HTERT RPE-1 (cell line): ENCODE data around the gene GJB3.
"Not testable (repeated sequence)": the region's sequence is repeated elsewhere in the genome, so short reads cannot be mapped to it uniquely, and the experiment has no call there.

Experiments used
- in situ Hi-C: fragments of 300-500 bp; cut with MboI; formaldehyde crosslinking; loops from 4 replicates; pipeline ENCODE4 v1.14.3; 2020; ENCODE audit warnings: low sequenced_read_pairs

GJB3 gene

DNA sequence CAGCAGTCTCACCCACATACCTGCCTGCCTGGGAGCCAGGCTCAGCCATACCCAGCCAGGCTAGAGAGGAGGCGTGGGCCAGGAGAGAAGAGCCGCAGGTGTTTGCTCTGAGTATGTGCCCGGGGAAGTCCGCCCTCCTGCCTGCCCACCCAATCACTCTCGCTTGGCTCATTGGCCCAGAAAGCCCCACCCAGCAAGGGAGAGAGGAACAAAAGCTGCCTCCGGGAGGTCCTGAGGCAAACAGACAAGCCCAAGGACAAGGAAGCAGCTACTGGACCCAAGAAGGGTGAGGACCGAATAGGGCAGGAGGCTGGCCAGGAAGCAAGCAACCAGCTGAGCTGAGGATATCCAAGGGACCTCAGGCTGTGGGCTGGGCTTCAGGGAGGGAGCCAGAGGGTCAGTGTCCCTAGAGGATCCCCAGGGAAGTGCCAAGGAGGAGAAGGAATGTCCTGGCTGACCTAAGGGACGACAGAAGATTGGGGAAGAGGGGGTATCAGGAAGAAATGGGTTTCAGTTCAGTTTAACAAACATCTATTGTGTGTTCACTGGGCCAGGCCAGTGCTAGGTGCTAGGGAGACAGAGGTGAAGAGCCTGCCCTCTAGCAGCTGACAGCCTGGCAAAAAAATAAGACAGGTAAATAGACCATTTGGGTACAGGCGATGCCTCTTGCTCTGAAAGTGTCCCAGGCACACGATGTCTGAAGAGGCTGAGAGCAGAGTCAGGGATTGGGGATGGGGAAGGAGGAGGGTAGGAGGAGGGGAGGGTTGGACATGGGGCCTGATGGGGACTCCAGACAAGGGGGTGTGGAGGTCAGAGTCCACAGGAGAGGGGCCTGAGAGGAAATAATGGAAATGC, 21.3 kb upstream of the GJB3 start, which contains the start of gene GJB4:
Gene GJB4 (plus strand): TSS at position 238 of the 855 bp plus-strand sequence. CDS start 1,515 bp downstream, outside the sequence.
- in situ Hi-C loops, result no loop called here

DNA sequence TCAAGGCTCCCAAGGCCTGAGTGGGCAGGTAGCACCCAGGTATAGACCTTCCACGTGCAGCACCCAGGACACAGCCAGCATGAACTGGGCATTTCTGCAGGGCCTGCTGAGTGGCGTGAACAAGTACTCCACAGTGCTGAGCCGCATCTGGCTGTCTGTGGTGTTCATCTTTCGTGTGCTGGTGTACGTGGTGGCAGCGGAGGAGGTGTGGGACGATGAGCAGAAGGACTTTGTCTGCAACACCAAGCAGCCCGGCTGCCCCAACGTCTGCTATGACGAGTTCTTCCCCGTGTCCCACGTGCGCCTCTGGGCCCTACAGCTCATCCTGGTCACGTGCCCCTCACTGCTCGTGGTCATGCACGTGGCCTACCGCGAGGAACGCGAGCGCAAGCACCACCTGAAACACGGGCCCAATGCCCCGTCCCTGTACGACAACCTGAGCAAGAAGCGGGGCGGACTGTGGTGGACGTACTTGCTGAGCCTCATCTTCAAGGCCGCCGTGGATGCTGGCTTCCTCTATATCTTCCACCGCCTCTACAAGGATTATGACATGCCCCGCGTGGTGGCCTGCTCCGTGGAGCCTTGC, 19.7 kb upstream of the GJB3 start:
- in situ Hi-C loops, result no loop called here

DNA sequence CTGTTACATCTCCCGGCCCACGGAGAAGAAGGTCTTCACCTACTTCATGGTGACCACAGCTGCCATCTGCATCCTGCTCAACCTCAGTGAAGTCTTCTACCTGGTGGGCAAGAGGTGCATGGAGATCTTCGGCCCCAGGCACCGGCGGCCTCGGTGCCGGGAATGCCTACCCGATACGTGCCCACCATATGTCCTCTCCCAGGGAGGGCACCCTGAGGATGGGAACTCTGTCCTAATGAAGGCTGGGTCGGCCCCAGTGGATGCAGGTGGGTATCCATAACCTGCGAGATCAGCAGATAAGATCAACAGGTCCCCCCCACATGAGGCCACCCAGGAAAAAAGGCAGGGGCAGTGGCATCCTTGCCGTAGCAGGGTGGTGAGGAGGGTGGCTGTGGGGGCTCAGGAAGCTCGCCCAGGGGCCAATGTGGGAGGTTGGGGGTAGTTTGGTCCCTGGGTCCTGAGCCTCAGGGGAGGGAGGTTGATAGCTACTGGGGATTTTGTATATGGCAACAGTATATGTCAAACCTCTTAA, 19.2 kb upstream of the GJB3 start:
- in situ Hi-C loops, result no loop called here

DNA sequence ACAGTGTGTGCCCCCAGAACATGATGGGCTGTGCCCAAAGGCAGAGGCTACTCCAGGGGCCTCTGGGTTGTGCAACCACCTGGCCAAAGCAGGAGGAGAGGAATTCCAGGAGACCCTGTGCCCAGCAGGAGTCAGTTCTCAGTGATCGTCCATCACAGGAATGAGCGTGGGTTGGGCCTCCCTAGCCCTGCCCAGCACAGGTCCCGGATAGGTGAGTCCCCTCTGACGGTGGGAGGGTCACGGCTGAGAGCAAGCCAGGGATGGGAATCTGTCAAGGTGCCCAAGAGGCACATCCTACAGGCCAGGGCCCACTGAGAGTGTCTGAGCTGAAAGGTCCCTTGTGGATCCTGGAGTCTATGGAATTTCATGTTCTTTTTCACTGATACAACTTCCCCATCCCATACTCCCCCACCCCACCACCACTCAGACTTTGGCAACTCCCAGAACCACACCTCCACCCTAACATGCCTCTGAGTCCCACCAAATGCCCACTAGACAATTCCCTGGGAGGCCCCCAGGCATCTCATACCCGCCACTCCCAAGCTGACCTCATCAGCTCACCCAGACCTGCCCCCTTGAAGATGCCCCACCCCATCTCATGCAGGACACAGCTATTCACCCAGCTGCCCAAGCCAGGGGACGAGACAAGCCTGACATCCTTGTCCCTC, 18.4 kb upstream of the GJB3 start:
- in situ Hi-C loops, result no loop called here

DNA sequence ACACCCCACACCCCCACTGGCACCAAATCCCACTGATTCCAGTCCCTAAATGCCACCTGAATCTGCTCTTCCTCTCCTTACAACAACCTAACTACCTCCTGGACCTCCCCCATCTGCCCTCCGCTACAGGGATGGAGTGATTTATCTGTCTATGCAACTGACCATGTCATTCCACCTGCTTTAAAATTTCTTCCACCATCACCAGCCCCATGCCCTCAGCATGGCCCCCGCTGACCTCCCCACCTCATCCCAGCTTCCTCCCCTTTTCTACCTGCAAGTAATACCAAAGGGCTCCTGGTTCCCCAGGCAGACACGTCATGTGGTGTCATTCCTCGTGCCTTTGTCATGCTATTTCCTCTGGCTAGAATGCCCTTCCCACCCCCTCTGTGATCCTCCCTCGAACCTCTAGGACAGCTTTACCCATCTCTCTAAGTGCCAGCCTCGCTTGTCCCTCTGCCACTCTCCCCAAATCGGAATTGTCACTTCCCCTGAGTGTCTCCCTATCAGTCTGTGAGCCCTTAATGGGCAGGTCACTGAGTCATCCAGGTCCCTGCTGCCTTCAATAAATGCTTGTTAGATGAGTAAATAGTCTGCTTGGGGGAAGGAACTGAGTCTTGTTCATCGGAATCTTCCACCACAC, 17.8 kb upstream of the GJB3 start:
- in situ Hi-C loops, result no loop called here

DNA sequence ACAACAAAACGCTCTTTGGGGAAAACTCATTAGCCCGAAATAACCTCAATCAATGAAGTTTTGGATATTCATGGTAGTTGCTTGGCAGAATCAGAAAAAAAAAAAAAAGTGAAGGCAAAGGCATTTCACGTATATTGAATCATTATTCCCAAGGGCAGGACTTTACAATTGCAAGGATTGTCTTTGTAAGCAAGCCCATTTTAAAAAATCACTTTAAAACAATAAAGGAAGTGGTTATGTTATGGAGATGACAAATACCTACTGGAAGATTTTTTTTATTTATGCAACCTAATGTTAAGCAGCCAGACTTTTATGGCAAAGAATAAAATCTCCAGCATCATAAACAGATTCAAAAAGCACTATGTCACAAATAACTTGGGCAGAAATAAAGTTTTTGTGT, 12.2 kb upstream of the GJB3 start:
- in situ Hi-C loops, result no loop called here

DNA sequence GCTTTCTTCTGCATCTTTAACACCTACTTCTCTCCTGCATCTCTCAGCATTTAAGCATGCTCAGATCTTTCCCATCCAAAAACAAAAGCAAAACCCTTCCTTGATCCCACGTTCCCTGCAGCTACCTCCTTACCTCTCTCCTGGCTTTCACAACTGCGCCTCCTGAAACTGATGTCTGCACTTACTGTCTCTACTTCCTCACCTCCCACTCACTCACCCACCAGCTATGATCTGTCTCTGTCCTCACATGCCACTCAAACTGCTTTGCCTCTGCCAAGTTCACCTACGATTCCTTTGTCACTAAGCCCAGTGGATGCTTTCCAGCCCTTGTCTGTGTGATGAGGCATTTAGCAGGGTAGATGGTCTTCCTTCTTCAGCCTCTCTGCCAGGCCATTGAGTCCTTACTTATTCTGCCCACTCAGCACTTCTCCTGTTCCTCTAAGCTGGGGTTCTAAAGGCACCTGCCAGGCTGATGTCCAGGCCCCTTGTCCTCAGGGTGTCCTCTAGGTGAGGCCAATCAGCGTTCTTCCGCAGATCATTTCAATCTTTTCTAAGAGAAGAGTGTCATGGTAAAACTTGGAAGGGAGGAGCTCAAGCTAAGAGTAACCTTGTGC, 10.0 kb upstream of the GJB3 start:
- in situ Hi-C loops, result no loop called here

DNA sequence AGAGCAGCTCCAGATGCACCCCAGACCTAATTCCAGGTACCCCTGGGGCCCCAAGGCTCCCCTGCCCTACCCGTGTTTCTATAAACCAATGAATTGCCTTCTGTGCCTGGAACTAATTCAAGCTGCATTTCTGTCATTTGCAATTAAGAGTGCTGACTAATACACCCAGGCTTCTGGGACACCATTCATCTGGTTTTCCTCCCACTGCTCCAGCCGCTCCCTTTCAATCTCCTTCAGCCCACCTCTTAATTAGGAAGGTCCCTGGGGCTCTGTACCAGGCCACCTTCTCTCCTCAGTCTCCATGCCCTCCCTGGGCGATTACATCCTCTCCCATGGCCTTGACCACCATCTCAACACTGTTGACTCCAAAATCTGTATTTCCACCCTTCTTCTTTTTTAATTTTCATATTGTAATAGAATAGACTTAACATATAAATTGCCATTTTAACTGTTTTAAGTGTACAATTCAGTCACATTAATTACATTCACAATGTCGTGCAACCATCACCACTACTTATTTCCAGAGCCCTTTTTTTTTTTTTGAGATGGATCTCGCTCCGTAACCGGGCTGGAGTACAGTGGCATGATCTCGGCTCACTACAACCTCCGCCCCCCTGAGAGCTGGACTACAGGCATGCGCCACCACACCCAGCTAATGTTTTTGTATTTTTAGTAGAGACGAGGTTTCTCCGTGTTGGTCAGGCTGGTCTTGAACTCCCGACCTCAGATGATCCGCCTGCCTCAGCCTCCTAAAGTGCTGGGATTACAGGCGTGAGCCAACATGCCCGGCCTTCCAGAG, 9.2 kb upstream of the GJB3 start:
- in situ Hi-C loops, result no loop called here

DNA sequence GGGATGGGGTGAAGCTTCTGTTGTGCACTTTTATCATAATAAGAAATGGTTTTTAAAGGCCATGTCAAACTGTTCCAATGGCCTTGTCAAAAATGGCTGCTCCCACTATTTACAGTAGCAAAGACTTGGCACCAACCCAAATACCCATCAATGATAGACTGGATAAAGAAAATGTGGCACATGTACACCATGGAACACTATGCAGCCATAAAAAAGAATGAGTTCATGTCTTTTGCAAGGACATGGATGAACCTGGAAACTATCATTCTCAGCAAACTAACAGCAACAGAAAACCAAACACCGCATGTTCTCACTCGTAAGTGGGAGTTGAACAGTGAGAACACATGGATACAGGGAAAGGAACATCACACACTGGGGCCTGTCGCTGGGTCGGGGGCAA, 7.9 kb upstream of the GJB3 start:
- in situ Hi-C loops, result not testable (repeated sequence)

DNA sequence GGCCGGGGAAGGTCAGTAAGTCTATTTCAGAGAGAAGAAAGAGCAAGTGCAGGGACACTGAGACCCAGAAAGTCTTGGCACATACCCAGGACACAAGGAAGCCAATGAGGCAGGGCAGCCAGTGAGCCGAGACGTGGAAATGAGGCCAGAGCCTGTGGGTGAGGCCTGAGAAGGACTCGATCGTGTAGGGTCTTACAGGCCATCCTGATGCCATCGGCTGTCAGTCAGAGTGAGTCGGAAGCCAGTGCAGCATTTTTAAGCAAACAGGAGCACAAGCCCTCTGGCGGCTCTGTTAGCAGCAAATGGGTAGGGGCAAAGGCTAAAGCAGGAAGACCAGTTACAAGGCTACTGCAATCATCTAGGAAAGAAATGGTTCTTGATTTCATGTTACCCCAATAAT, 6.1 kb upstream of the GJB3 start:
- in situ Hi-C loops, result no loop called here

DNA sequence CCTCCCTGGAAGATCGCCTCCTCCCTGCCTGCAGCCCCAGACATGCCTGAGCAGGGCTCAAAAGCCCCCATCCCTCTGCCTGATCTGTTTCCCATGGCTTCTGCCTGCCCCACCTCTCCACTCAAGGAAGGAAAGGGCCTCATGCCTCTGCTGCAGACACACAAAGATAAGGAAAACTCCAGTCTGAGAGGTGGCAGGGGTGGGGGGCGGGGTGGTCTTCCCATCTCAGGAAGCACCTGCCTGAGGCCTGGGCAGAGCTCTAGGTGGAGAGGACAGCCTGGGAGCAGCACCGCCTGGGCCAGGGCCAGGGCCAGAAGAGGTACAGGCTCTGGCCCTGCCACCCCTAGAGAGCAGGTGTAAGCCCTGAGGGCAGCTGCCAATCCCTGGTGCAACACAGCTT, 4.1 kb upstream of the GJB3 start:
- in situ Hi-C loops, result no loop called here

DNA sequence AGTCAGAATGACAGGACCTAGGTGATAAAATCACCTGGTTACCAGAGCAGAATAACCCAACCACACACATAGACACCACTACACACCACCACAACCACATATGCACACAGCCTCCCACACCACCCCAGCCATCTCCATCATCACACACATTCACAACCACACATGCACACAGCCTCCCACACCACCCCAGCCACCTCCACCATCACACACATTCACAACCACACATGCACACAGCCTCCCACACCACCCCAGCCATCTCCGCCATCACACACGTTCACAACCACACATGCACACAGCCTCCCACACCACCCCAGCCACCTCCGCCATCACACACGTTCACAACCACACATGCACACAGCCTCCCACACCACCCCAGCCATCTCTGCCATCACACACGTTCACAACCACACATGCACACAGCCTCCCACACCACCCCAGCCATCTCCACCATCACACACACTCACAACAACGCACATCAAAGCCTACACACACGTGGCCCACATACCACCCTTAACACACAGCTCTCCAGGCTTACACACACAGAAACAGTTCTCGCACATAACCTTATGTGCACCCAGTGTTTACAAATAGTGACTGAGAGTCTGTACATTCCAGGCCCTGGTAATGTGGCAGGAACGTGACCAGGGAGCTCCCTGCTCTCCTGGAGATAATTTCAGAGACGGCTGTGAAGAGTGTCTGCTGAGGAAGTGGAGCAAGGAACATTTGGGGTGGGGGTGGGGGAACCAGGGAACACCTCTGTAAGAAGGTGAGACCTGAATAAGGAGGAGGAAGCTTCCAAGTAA, 3.3 kb upstream of the GJB3 start:
- in situ Hi-C loops, result no loop called here

DNA sequence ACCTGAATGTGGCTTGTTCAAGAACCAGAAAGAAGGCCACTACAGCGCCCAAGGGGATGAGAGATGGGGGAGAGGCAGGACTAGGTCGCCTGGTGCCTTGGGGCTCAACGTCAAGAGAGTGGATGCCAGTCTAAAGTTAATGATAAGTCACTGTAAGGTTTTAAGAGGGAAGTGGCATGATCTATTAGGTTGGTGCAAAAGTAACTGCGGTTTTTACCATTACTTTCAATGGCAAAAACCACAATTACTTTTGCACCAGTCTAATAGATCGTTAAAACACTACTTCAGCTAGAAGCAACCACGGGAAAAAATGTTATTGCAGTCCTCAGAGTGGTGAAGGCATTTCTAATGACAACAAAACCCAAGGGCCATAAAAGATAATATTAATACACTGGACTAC, 2.6 kb upstream of the GJB3 start:
- in situ Hi-C loops, result no loop called here

DNA sequence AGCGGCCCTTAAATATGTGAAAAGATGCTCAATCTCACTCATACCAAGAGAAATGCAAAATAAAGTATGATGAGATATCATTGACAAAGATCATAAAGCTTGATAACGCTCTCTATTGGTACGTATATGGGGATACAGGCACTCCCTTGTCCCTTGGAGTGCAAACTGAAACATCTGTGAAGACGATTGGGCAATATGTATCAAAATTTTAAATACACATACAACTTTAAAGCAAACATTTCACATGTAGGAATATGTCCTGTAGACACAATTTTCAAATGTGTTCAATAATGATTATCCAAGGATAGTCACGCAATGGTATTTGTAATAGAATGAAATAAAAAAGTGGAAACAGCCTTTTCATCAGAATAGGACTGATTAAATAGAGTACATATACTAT, 2.0 kb upstream of the GJB3 start:
- in situ Hi-C loops, result no loop called here

DNA sequence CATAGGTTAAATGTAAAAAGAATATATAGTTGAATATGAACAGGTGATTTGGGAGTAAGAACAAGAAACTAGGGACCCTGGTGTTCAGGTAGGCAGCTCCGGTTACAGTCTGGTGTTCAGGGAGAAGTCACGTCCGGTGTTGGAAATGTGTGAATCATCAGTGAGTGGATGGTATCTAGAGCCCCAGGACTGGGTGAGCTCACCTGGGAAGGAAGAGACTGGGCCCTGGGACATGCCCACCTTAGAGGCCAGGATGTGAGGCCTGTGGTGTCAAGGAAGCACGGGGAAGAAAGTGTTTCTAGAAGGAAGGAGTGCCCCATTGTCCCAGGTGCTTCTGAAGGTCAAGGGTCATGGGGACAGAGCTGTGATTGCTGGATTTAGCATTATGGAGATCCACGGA, 1.5 kb upstream of the GJB3 start:
- in situ Hi-C loops, result no loop called here

DNA sequence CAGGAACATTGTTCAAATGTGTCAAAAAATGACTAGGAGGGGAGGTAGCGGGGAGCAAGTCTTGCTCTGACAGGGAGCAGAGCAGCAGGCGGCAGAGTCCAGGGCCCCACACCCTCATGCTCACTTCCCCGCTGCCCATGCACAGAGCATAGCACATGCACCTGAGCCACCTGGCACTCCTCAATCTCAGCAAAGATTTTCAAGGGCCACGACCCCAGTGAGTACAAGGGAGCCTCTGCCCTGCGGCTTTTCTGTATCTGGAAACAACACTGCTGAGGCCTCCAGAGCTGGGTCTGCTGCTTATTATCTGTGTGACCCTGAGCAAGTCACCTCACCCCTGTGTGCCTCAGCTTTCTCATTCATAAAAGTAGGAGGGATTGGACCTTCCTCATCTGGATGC, 1.1 kb upstream of the GJB3 start:
- in situ Hi-C loops, result no loop called here

DNA sequence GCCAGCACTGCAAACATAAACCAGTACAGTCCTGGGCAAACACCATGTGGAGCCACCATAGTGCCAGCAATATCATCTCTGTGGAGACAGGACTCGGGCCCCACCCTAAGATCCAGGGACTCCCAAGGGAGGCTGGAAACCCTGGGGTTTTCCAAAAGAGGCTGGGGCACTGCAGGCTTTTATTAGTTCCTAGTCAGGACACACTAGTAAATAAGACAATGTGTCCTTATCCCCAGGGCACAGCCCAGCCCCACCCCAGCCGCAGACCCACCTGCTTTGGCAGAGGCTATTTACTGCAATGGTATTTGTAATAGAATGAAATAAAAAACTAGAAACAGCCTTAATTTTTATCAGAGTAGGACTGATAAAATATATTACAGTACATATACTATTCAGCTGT, 486 bp upstream of the GJB3 start:
- in situ Hi-C loops, result no loop called here

DNA sequence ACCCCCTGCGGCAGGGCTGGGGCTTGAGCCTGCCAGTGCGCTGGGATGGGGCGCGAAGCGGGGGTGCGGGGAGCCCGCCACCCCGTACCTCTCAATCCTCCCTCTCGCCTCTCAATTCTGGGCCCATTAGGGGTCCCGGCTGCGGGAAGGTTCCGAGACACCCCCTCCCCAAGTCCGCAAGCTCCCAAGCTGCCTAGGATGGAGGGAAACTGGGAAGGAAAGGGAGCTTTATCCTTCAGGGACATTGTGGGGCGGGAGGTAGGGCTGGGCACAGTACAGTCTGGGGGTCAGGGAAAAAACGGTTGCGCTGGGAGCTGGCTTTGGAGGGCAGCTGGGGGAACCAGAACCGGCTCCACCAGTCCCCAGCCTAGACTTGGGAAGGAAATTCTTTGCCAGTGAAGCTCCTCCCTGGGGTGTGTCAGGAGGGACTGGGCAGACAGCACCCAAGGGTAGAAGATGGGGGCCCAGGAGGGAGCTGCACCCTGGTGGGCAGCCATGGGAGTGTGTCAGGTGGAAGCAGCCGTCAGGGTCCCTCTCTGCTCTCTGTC, 904 bp downstream of the GJB3 start:
- in situ Hi-C loops, result no loop called here

DNA sequence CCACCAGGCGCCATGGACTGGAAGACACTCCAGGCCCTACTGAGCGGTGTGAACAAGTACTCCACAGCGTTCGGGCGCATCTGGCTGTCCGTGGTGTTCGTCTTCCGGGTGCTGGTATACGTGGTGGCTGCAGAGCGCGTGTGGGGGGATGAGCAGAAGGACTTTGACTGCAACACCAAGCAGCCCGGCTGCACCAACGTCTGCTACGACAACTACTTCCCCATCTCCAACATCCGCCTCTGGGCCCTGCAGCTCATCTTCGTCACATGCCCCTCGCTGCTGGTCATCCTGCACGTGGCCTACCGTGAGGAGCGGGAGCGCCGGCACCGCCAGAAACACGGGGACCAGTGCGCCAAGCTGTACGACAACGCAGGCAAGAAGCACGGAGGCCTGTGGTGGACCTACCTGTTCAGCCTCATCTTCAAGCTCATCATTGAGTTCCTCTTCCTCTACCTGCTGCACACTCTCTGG, 3.8 kb downstream of the GJB3 start:
- in situ Hi-C loops, result no loop called here
